HL-60 (cell line): ENCODE measurements around the gene TMEM121.

Experiments used
- DNase-seq, 2 experiments: peaks; one replicate each; pipeline ENCODE4 v3.0.0-alpha.2; 2010 to 2020; ENCODE audit warnings: low read depth in 1 of 2, low spot score in 1 of 2
- H3K27ac ChIP-seq: fragments of 250-450 bp; sonication (Bioruptor Pico); replicated peaks from 2 replicates; pipeline ENCODE4 v1.5.1; 2020; ENCODE audit warnings: mild to moderate bottlenecking, moderate library complexity
- H3K27me3 ChIP-seq: fragments of 250-450 bp; sonication (Bioruptor Pico); 2 replicates; pipeline ENCODE4 v1.5.1; 2021; ENCODE audit warnings: mild to moderate bottlenecking, moderate library complexity; ENCODE audit not compliant: insufficient read depth, poor library complexity, severe bottlenecking
- H3K4me3 ChIP-seq: replicated peaks from 2 replicates; pipeline ENCODE4 v1.5.1; 2011; ENCODE audit warnings: mild to moderate bottlenecking, control low read depth, low read length; ENCODE audit not compliant: insufficient read depth
- CTCF ChIP-seq: IDR thresholded peaks from one replicate; pipeline ENCODE4 v1.5.1; 2011; ENCODE audit warnings: low read length, control low read depth, inconsistent platforms; ENCODE audit not compliant: insufficient read depth
- GABPA ChIP-seq: IDR thresholded peaks from 2 replicates; pipeline ENCODE4 v1.6.1; 2012; ENCODE audit warnings: low read depth
- POLR2AphosphoS5 ChIP-seq: IDR thresholded peaks from 2 replicates; pipeline ENCODE4 v1.6.1; 2012; ENCODE audit warnings: low read depth
- REST ChIP-seq: IDR thresholded peaks from 2 replicates; pipeline ENCODE4 v1.6.1; 2012; ENCODE audit warnings: low read depth; ENCODE audit not compliant: insufficient replicate concordance
- SPI1 ChIP-seq: IDR thresholded peaks from 2 replicates; pipeline ENCODE4 v1.6.1; 2012; ENCODE audit warnings: low read depth, mild to moderate bottlenecking, borderline replicate concordance

TMEM121 gene

GRCh38 chr14:105517096-105517495 lies 9.3 kb upstream of the TMEM121 start:
- Histone ChIP-seq H3K4me3 (no peak overlapping the region), H3K27me3 (no peaks in the 10 kb centered on the region), H3K27ac (no peak overlapping the region)
- no peak for TF ChIP-seq POLR2AphosphoS5
- no peak for TF ChIP-seq SPI1
- no peak for TF ChIP-seq GABPA
- TF ChIP-seq CTCF: no peak
- no peak for TF ChIP-seq REST
- DNase-seq: no peak

- Histone ChIP-seq H3K4me3 (no peak overlapping the region), H3K27me3 (peaks cover 3% of the 10 kb centered on the region), H3K27ac (no peak overlapping the region)
- no peak for DNase-seq
- TF ChIP-seq GABPA: no peak
- TF ChIP-seq SPI1: no peak
- no peak for TF ChIP-seq REST
- TF ChIP-seq CTCF: no peak
- no peak for TF ChIP-seq POLR2AphosphoS5
Measured at GRCh38 chr14:105519946-105520698, 6.3 kb upstream of the TMEM121 start.

- TF ChIP-seq POLR2AphosphoS5 (no peak), REST (no peak), GABPA (no peak), CTCF (no peak), SPI1 (no peak)
- Histone ChIP-seq H3K27me3 (peaks cover 35% of the 10 kb centered on the region), H3K4me3 (no peak overlapping the region), H3K27ac (no peak overlapping the region)
- no peak for DNase-seq
Measured at GRCh38 chr14:105525326-105525725, 1.1 kb upstream of the TMEM121 start.
